Measurements from ENCODE around the gene ATP8A2.
"Not testable (repeated sequence)": the region's sequence is repeated elsewhere in the genome, so short reads cannot be mapped to it uniquely, and the experiment has no call there.

ATP8A2 gene

DNA sequence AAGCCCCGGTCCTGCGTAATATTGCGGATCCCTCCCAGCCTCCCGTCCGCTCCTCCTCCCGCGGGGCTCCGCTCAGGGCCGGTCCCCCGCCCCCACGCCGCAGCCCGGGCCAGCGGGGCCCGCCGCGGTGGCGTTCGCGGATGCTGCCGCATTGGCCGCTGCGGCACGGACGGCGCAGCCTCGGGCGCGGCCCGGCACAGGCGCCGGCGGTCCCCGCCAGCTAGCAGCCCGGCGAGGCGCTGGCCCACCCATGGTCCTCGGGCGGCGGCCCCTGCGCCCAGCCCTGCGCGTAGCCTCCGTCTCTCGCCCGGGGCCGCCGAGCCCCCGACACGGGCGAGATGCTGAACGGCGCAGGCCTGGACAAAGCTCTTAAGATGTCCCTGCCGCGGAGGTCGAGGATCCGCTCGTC is at the start of gene ATP8A2:
Gene ATP8A2, plus strand, starts transcription at position 100 of the 409 bp plus-strand sequence. Its CDS starts 239 bp downstream, at position 339.
- no peak for DNase-seq (ENCODE audit: low read depth, low spot score)

GRCh38 chr13:25324100-25324499 is 47.7 kb upstream of the ATP8A2 start:
- no peak for DNase-seq (ENCODE audit: low read depth, low spot score)

- DNase-seq (ENCODE audit: low read depth, low spot score) = no peak
Measured at GRCh38 chr13:25329706-25330105, 42.1 kb upstream of the ATP8A2 start.

DNA sequence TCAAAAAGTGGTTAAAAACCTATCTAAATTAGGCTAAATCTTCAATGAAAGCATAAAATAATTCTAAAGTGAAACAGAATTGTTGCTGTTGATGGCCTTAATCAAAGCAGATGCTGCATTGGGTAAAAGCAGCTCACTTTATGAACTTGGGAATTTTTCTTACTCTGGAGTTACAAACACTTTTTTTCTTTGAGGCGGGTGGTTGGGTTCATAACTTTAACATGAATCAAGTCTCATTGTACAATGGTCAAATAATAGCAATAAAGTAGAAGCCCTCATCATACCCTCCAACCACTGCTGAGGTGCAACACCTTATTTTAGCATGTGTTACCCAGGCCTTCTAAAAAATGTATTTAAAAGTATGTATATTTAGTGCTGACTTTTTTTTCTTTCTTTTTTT is 41.2 kb upstream of the ATP8A2 start:
- DNase-seq (ENCODE audit: low read depth, low spot score) = no peak

DNA sequence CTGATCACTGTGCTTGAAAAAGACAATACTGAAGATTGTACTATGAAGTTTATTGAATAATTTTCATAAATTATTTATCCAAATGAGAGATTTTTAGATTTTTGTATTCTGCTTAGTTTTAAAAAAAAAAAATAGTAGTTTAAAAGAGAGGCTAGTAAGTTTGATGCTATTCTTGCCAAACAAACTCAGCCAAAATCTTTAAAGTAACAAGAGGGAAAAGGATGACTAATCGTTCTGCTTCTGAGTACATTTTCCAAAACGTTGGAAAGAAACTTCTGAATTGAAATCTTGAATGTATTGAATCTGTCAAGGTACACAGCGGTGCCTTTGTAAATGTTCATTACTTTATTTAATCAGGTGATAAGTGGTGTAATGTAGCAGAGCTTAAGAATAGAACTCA is 35.9 kb upstream of the ATP8A2 start:
- DNase-seq (ENCODE audit: low read depth, low spot score) = no peak

GRCh38 chr13:25345576-25345975 is 26.2 kb upstream of the ATP8A2 start:
- no peak for DNase-seq (ENCODE audit: low read depth, low spot score)

DNA sequence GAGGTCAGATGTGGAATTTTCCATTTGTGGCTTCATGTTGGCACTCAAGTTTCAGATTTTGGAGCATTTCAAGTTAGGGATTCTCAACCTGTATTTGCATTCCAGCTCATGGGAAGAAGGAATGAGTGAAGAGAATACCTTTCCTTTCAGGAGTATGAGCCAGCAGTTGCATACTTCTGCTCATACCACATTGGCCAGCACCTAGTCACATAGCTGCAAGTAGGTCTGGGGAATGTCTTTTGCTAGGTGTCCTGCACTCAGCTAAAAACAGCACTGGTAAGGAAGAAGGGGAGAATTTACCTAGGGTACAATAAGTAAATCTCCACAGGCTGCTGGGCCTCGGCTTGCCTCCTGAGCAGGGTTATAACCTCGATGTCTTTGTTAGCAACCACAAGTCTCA is 24.6 kb upstream of the ATP8A2 start:
- DNase-seq (ENCODE audit: low read depth, low spot score) = no peak

- no peak for DNase-seq (ENCODE audit: low read depth, low spot score)
Measured at GRCh38 chr13:25351404-25351803, 20.4 kb upstream of the ATP8A2 start.

DNA sequence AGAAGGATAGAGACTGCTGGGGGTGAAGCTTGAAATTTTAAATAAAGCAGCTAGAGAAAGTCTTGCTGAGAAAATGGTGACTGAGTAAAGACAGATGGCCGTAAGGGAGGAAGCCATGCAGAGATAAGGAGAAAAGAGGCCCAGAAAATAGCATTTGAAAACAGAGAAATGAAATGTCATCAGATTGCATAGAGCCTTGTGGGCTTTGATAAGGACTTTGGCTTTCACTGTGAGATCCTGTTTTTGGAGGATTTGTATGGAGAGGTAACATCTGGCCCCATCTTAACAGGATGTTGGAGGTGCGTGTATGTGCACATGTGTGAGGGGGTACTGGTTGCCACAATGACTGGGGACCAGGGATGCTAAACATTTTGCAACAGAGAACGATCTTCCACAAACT is 19.5 kb upstream of the ATP8A2 start:
- no peak for DNase-seq (ENCODE audit: low read depth, low spot score)

DNA sequence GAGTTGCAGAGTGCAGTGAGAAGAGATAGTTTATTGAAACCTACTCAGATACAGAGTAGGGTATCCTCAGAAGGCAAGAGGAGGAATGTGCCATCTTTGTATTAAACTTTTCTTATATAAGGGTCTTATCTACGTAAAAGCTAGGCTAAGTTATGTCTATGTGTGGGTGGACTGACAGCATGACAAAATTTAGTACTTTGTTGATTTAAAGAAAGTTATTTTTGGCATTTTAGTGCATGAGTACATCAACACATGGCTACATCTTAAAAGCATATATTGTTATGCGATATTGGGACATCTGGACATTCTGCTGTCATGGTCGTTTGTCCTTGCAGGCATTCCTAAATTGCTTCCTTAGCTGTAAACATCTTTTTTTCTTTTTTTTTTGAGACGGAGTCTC is 19.0 kb upstream of the ATP8A2 start:
- DNase-seq (ENCODE audit: low read depth, low spot score) = no peak

DNA sequence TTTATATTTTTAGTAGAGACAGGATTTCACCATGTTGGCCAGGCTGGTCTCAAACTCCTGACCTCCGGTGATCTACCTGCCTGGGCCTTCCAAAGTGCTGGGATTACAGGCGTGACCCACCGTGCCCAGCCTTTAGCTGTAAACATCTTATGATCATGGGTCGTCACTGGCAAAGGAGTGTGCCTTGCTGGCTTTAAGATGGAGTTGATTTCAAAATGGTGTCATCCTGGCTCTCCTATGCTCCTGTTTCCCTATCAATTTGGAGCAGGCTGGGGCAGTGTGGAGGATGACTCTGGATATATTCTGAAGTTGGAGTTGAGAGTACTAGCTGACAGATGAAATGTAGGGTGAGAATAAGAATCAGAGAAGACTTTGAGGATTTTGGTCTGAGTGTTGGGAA is 18.4 kb upstream of the ATP8A2 start:
- no peak for DNase-seq (ENCODE audit: low read depth, low spot score)

DNA sequence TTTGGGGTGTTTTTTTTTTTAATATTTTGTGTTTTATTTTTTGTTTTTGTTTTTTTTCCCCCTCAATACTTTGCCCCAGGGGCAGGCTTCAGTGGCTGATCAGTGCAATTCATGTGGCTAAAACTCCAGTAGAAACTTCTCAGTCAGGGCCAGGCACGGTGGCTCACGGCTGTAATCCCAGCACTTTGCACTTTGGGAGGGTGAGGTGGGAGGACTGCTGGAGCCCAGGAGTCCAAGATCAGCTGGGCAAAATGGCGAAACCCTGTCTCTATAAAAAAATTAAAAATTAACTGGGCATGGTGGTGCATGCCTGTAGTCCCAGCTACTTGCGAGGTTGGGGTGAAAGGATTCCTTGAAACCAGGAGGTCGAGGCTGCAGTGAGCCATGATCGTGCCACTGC is 17.4 kb upstream of the ATP8A2 start:
- no peak for DNase-seq (ENCODE audit: low read depth, low spot score)

- not testable (repeated sequence) for DNase-seq (ENCODE audit: low read depth, low spot score)
Measured at GRCh38 chr13:25360443-25360842, 11.3 kb upstream of the ATP8A2 start.

DNA sequence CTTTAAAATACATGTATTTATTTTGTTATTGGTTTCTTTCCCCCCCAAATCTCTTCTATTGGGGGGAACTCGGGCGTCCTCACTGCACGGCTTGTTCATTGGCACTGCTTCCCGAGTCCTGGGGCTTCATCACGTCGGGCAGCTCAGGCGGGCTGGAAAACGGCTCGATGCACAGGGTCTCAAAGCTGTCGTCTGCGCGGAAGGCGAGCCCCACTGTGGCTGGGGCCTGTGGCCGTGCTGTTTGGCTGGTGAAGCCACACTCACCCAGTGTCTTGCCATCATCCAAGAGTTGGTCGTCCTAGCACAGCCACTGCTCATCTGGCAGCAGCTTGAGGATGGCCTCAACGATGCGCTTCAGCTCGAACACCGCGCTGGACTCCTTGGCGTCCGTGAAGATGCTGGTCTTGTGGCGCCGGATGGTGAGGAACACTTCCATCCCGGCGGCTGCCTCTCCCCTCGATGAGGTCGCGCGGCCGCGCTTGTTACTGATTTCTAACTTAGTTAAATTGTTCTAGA is 6.0 kb upstream of the ATP8A2 start:
- no peak for DNase-seq (ENCODE audit: low read depth, low spot score)

DNA sequence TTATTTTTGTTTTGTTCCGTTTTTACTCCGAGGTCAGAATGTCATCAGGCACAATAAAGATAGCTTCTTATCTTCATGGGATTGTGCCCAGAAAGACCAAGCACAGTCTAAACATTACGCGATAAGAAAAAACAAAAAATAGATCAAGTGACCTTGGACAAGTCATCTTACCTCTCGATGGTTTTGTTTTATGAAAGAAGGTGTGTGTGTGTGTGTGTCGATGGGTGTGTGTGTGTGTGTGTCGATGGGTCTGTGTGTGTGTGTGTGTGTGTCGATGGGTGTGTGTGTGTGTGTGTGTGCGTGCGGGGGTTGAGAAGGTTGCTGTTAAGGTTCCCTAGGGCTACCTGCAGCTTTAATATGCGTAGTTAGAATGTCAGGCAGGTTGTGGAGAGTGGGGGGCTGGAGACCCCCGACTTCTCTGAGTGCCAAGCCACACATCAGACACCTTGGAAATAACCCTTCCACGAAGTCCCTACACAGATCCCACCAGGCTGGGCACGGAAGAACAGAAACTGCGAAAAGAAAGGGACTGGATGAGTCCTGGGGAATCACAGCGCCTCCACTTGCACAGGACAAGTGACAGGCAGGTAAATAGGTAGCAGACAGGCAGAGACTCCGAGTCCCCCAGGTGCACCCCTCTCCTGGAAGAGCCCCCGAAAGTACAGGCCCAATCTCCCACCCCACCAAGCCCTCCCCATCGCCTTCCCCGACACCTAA is 458 bp upstream of the ATP8A2 start:
- DNase-seq (ENCODE audit: low read depth, low spot score) = no peak

GRCh38 chr13:25372284-25373081 is 709 bp downstream of the ATP8A2 start:
- no peak for DNase-seq (ENCODE audit: low read depth, low spot score)

- DNase-seq (ENCODE audit: low read depth, low spot score) = no peak
Measured at GRCh38 chr13:25375727-25376358, 4.1 kb downstream of the ATP8A2 start.

DNA sequence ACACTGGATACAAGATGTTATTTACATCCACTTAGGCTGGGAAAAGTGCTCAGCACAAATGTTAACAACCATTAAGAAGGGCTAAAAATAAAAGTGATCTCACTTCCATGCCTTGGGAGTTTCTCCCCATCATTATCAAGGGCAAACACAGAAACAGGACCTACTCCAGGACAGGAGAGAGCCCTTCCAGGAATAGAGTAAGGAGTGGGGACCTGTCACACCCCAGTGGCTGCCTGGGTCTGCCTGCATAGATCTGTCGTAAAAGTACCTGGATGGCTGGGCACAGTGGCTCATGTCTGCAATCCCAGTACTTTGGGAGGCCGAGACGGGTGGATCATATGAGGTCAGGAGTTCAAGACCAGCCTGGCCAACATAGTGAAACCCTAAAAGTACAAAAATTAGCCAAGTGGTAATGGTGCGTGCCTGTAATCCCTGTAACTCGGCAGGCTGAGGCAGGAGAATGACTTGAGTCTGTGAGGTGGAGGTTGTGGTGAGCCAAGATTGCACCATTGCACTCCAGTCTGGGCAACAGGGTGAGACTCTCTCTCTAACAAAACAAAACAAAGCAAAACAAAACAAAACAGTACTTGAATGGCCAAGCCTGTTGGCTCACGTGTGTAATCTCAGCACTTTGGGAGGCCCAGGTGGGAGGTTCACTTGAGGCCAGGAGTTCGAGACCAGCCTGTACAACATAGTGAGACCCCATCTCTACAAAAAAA is 5.6 kb downstream of the ATP8A2 start:
- DNase-seq (ENCODE audit: low read depth, low spot score) = no peak

GRCh38 chr13:25378528-25378927 is 6.8 kb downstream of the ATP8A2 start:
- no peak for DNase-seq (ENCODE audit: low read depth, low spot score)

GRCh38 chr13:25379011-25379410 is 7.2 kb downstream of the ATP8A2 start:
- DNase-seq (ENCODE audit: low read depth, low spot score) = no peak

DNA sequence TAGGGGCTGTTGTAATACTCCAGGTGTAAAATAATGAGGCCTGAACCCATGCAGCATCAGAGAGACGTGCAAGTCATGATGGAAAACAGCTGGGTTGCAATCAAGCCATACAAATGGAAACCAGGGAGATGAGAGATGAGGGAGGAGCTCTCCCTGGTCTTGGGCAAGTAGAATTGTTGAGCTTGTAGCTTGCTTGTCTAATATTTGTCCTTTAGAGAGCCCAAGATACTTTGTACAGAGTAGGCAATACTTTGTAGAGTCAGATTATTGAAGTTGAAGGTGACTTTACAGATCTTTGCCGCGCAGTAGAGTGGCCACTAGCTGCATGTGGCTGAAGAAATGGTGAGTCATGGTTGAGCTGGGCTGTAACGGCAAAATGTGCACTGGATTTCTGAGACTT is 8.3 kb downstream of the ATP8A2 start:
- DNase-seq (ENCODE audit: low read depth, low spot score) = no peak
